NCI-H446 treated with DMSO at 0.1 percent for 48 hours (cell line): ENCODE measurements around the gene C4orf50.
"Not testable (repeated sequence)": the region's sequence is repeated elsewhere in the genome, so short reads cannot be mapped to it uniquely, and the experiment has no call there.

Experiments used
- DNase-seq: peaks from one replicate; lab custom pipeline; 2025; lab: John Stamatoyannopoulos, UW

Gene C4orf50

GRCh38 chr4:5858020-5858769, 160.0 kb downstream of the C4orf50 start:
- no peak for DNase-seq

DNA sequence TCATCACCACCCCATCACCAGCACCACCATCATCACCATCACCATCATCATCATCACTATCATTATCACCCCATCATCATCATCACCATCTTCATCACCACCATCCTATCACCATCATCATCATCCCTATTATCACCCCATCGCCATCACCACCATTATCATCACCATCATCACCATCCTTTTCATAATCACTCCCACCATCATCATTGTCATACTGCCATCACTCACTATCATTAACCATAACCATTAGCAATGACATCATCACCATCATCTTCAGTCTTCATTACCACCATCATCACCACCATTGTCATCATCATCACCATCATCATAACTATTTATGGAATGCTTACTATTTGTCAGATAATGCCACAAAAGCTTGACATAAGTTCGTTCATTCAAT, 161.0 kb downstream of the C4orf50 start:
- DNase-seq: no peak

DNA sequence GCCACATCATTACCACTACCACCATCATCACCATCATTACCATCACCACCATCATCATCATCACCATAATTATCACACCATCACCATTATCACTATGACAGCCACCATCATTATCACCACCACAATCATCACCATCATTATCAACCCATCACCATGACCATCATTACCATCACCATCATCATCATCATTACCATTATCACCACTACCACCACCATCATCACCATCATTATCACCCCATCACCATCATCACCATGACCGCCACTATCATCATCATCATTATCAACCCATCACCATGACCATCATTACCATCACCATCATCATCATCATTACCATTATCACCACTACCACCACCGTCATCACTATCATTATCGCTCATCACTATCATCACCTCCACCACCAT, 161.9 kb downstream of the C4orf50 start:
- DNase-seq: not testable (repeated sequence)

DNA sequence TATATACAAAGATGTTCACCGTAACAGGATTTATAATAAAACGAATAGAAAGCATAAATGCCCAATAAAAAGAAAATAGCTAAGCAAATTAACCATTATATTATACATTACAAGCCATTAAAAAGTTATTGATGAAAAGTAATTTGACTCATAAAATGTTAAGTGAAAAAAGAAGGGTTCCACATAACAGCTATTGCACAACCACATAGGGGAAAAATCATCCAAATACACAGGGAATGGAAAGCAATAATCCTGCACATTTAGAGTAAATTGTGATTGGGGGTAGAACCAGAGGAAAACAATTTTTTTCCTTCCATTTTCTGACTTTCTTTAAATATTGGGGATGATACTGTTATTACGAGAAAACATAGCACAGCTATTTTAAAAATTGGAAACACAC, 163.3 kb downstream of the C4orf50 start:
- no peak for DNase-seq

DNA sequence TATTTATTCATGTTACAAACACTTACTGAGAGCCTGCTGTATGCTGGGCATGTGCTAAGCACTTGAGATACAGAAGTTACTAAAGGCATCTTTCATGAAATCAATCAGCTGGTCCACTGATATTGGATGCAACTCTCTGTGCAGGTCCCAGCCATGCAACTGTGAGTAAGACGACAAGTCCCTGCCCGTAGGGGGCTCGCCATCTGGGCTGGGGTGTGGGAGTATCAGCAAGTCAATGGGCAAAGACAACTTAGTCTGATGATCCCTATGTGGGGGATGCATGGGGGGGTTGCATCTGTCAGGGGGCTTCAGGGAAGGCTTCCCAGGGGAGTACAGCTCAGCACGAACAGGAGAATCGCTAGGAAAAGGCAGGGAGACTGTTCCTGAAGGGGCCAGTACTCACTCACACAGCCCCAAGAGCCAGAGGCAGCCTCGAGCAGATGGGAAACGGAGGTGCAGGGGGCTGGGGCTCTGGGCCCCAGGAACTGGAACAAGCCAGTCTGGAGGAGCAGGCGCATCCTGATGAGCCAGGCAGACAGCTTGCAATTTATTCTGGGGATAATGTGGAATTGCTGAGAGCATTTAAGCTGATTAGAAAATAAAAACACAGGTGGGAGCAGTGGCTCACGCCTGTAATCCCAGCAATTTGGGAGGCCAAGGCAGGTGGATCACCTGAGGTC, 165.6 kb downstream of the C4orf50 start:
- DNase-seq: no peak

DNA sequence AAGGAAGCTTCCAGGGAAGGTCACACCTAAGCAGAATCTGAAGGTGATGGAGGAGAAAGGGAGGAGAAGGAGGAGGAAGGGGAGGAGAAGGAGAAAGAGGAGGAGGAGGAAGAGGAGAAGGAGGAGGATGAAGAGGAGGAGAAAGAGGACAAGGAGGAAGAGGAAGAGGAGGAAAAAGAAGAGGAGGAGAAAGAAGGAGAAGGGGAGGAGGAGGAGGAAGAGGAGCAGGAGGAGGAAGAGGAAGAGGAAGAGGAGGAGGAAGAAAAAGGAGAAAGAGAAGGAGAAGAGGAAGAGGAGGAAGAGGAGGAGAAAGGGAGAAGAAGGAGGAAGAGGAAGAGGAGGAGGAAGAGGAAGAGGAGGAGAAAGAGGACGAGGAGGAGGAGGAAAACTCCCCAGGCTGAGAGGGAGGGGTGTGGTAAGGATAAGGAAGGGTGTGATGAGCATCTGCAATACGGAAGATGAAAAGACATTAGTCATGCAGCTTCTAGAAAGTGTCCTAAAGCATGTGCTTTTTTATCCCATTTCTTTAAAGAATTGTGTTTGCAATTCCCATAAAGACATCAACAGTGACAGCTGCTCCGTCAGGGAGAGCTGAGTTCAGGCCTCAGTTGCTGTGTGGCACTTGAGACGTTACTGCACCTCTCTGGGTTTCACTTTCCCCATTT, 166.5 kb downstream of the C4orf50 start:
- DNase-seq: no peak
